GM06990 (cell line): ENCODE measurements around the gene PCSK1N.

ENCODE experiments used
- DNase-seq: peaks from one replicate; pipeline ENCODE4 v3.0.0-alpha.2; 2011; ENCODE audit not compliant: insufficient read length; ENCODE audit errors: extremely low read depth
- H3K27me3 ChIP-seq: replicated peaks from 2 replicates; pipeline ENCODE4 v1.6.0; 2011; ENCODE audit warnings: low read length; ENCODE audit not compliant: control insufficient read depth, insufficient read depth
- H3K36me3 ChIP-seq: 2 replicates; pipeline ENCODE4 v1.5.1; 2011; ENCODE audit warnings: low read length; ENCODE audit not compliant: control insufficient read depth, insufficient read depth
- H3K4me3 ChIP-seq: replicated peaks from 2 replicates; pipeline ENCODE4 v1.5.1; 2011; ENCODE audit warnings: low read depth, mild to moderate bottlenecking, control low read depth, low read length
- TF ChIP-seq, protein P1 (sequence below): IDR thresholded peaks from 2 replicates; pipeline ENCODE4 v1.5.1; 2011; ENCODE audit warnings: low read length, control low read depth, mild to moderate bottlenecking, inconsistent platforms; ENCODE audit not compliant: insufficient read depth, poor library complexity, severe bottlenecking

PCSK1N gene

DNA sequence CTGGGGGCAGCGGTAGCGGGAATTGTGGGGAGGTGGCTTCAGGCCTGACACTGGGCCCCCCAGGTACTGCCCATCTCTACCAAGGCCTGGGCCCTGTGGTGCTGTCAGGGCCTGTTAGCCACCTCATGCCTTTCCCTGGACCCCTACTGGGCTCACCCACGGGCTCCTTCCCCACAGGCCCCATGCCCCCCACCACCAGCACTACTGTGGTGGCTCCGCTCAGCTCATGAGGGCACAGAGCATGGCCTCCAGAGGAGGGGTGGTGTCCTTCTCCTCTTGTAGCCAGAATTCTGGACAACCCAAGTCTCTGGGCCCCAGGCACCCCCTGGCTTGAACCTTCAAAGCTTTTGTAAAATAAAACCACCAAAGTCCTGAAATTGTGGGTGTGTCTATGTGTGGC is 41.5 kb downstream of the PCSK1N start:
- Histone ChIP-seq H3K4me3 (no peak overlapping the region), H3K27me3 (no peaks in the 10 kb centered on the region), H3K36me3 (no peaks in the 10 kb centered on the region)
- DNase-seq, result no peak
- TF ChIP-seq, protein P1, sequence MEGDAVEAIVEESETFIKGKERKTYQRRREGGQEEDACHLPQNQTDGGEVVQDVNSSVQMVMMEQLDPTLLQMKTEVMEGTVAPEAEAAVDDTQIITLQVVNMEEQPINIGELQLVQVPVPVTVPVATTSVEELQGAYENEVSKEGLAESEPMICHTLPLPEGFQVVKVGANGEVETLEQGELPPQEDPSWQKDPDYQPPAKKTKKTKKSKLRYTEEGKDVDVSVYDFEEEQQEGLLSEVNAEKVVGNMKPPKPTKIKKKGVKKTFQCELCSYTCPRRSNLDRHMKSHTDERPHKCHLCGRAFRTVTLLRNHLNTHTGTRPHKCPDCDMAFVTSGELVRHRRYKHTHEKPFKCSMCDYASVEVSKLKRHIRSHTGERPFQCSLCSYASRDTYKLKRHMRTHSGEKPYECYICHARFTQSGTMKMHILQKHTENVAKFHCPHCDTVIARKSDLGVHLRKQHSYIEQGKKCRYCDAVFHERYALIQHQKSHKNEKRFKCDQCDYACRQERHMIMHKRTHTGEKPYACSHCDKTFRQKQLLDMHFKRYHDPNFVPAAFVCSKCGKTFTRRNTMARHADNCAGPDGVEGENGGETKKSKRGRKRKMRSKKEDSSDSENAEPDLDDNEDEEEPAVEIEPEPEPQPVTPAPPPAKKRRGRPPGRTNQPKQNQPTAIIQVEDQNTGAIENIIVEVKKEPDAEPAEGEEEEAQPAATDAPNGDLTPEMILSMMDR, result no peak

DNA sequence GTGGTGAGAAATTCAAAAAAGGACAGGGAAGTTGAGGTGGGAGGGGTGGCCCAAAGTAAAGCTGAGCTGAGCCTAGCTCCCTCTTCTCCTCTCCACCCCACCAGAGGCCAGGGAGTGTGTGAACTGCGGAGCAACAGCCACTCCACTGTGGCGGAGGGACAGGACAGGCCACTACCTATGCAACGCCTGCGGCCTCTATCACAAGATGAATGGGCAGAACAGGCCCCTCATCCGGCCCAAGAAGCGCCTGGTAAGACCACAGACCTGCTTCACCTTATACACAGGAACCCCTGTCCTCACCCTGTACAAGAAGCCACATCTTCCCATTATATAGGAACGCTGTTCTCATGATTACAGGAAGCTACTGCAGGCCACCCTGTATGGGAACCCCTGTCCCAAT is 43.2 kb downstream of the PCSK1N start:
- Histone ChIP-seq H3K36me3 (no peaks in the 10 kb centered on the region), H3K4me3 (no peak overlapping the region), H3K27me3 (no peaks in the 10 kb centered on the region)
- DNase-seq, result no peak
- TF ChIP-seq, protein P1, result no peak

DNA sequence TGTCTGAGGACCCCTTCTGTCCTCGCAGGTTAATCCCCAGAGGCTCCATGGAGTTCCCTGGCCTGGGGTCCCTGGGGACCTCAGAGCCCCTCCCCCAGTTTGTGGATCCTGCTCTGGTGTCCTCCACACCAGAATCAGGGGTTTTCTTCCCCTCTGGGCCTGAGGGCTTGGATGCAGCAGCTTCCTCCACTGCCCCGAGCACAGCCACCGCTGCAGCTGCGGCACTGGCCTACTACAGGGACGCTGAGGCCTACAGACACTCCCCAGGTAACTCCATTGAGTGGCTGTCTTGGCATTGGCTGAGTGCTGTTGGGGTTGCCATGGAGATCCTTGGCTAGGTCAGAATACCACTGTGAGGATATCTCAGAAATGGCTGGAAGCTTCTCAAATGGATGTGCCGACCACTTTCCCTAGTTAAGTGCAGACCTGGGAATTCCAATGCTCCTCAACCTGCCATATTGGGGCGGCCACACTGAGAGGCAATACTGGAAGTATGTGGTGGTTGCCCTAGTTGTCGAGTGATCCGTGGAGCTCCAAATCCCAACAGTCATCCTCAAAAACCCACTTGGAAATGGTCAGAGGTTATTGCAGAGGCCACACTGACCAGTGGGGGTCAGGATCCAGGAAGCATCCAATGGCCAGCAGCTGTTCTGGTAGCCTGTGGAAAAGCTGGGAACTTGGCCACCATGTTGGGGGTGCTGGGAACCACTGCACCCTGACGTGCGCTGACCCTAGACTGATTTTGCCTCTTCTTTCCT is 44.2 kb downstream of the PCSK1N start:
- Histone ChIP-seq H3K36me3 (no peaks in the 10 kb centered on the region), H3K4me3 (no peak overlapping the region), H3K27me3 (no peaks in the 10 kb centered on the region)
- DNase-seq, result no peak
- TF ChIP-seq, protein P1, result no peak

DNA sequence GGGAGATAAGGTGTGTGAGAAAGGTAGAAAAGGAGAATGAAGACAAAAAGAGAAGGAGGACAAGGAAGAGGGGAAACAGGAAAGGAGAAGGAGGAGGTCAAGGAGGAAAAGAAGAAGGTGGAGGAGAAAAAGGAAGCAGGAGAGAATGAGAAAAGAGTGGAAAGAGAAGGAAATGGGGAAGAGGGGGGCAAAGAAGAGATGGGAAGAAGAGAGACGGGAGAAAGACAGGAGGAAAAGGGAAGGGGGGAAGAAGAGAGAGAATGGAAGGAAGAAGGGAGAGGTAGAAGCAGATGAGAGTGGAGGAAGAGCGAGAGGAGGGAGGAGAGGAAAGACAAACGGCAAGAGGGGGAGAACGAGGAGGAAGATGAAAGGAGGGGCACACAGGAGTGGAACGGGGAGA is 44.9 kb downstream of the PCSK1N start:
- Histone ChIP-seq H3K4me3 (no peak overlapping the region), H3K27me3 (no peaks in the 10 kb centered on the region), H3K36me3 (no peaks in the 10 kb centered on the region)
- no peak for DNase-seq
- TF ChIP-seq, protein P1, result no peak

DNA sequence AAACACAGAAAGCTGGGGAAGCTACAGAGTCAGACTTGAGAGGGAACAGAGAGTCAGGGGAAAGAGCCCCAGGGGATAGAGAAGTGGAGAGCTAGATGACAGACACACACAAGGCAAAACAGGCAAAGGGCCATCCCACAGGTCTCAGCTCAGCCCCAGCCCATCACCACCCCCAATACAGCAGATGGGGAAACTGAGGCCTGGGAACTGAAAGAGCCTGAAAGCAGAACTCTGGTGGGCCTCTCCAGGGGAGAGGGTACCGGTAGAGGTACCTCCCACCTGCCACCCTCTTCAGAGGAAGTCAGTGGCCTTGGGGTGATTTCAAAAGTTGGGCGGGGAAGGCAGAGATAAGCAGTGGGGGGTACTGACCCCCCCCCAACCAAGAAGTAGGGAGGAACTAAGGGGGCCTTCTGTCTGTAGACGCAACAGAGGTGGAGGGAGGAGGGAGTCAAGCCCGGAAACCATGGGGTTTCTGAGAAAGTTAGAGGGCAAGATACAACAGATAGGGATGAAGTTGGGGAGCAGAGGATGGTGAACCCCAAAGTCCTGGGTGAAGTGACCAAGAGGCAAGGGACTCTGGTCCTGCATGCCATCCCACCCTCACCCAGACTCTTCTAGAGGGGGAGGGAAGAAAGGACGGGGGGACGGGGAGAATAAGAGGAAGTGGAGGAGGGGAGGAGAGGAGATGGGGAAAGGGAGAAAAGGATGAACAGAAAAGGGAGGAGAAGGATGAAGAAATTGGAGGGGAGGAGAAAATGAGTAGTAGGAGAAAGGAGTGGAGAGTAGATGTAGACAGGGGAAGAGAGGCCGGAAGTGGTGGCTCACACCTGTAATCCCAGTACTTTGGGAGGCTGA is 45.8 kb downstream of the PCSK1N start:
- TF ChIP-seq, protein P1, result no peak
- no peak overlapping the region for H3K4me3 ChIP-seq
- H3K36me3 ChIP-seq, result no peaks in the 10 kb centered on the region
- no peak for DNase-seq
- no peaks in the 10 kb centered on the region for H3K27me3 ChIP-seq
